ENCODE data around the gene RAPGEF4. TPM values are rescaled to one million over a fixed set of nuclear protein-coding genes. Genes with fewer than 3 reads are reported as not detected.

The RAPGEF4 gene
- total RNA-seq, 4 donors from 2014 or later: 2.5 to 7.9 (median 4.6) TPM

- 91% methylated on average over 1 of the region's 1 CpG; no CpG with 5 or more reads in 1 of the 2 donors for WGBS, 2 donors (ENCODE audit: low coverage in 1 of 2)
- no peaks in the 10 kb centered on the region for H3K36me3 ChIP-seq
- no peak for ATAC-seq
- H3K4me3 ChIP-seq: no peak overlapping the region
- H3K9me3 ChIP-seq: no peaks in the 10 kb centered on the region
- no peaks in the 10 kb centered on the region for H3K27me3 ChIP-seq
- no peaks in the 10 kb centered on the region for H3K4me1 ChIP-seq
- TF ChIP-seq EP300 (IDR thresholded peaks at IDR 0.05): no peak
- no peak overlapping the region for H3K27ac ChIP-seq
Measured at GRCh38 chr2:172884336-172884735, 148.7 kb downstream of the RAPGEF4 start.

GRCh38 chr2:172885996-172886395 is 150.4 kb downstream of the RAPGEF4 start:
- TF ChIP-seq POLR2A (IDR thresholded peaks at IDR 0.05): no peak
- TF ChIP-seq POLR2AphosphoS5 (IDR thresholded peaks at IDR 0.05): no peak
- no peak for TF ChIP-seq EP300 (IDR thresholded peaks at IDR 0.05)
- TF ChIP-seq CTCF (IDR thresholded peaks at IDR 0.05): no peak
- WGBS, 2 donors (ENCODE audit: low coverage in 1 of 2): 84 to 90% methylated on average over 3 of the region's 3 CpGs
- no peak for ATAC-seq
- no peaks in the 10 kb centered on the region for H3K9me3 ChIP-seq
- H3K36me3 ChIP-seq: no peaks in the 10 kb centered on the region
- no peak overlapping the region for H3K4me3 ChIP-seq
- no peaks in the 10 kb centered on the region for H3K27me3 ChIP-seq
- no peaks in the 10 kb centered on the region for H3K4me1 ChIP-seq
- H3K27ac ChIP-seq: no peak overlapping the region

- no peak for ATAC-seq
- no peaks in the 10 kb centered on the region for H3K9me3 ChIP-seq
- H3K27ac ChIP-seq: no peak overlapping the region
- no peaks in the 10 kb centered on the region for H3K4me1 ChIP-seq
- no peak overlapping the region for H3K4me3 ChIP-seq
- H3K36me3 ChIP-seq: no peaks in the 10 kb centered on the region
- 77 to 88% methylated on average over 2 of the region's 2 CpGs for WGBS, 2 donors (ENCODE audit: low coverage in 1 of 2)
- TF ChIP-seq POLR2A (IDR thresholded peaks at IDR 0.05) (no peak), POLR2AphosphoS5 (IDR thresholded peaks at IDR 0.05) (no peak), CTCF (IDR thresholded peaks at IDR 0.05) (no peak), EP300 (IDR thresholded peaks at IDR 0.05) (no peak)
- no peaks in the 10 kb centered on the region for H3K27me3 ChIP-seq
Measured at GRCh38 chr2:172887280-172887679, 151.6 kb downstream of the RAPGEF4 start.

- WGBS, 2 donors (ENCODE audit: low coverage in 1 of 2): 64 to 67% methylated on average over 10 of the region's 10 CpGs
- no peak for ATAC-seq
- H3K27ac ChIP-seq: no peak overlapping the region
- TF ChIP-seq POLR2A (IDR thresholded peaks at IDR 0.05): no peak
- H3K4me1 ChIP-seq: no peaks in the 10 kb centered on the region
- H3K4me3 ChIP-seq: no peak overlapping the region
- no peaks in the 10 kb centered on the region for H3K27me3 ChIP-seq
- H3K9me3 ChIP-seq: no peaks in the 10 kb centered on the region
- no peaks in the 10 kb centered on the region for H3K36me3 ChIP-seq
Measured at GRCh38 chr2:172888714-172889669, 153.3 kb downstream of the RAPGEF4 start.

- no peak overlapping the region for H3K4me3 ChIP-seq
- TF ChIP-seq POLR2A (IDR thresholded peaks at IDR 0.05) (no peak), EP300 (IDR thresholded peaks at IDR 0.05) (no peak), POLR2AphosphoS5 (IDR thresholded peaks at IDR 0.05) (no peak), CTCF (IDR thresholded peaks at IDR 0.05) (no peak)
- H3K27ac ChIP-seq: no peak overlapping the region
- H3K27me3 ChIP-seq: no peaks in the 10 kb centered on the region
- no peak for ATAC-seq
- WGBS, 2 donors (ENCODE audit: low coverage in 1 of 2): 37 to 47% methylated on average over 3 to 7 of the region's 7 CpGs
- H3K9me3 ChIP-seq: no peaks in the 10 kb centered on the region
- no peaks in the 10 kb centered on the region for H3K36me3 ChIP-seq
- no peaks in the 10 kb centered on the region for H3K4me1 ChIP-seq
Measured at GRCh38 chr2:172889768-172890430, 154.3 kb downstream of the RAPGEF4 start.

Measured in gastroesophageal sphincter (tissue), 4 donors.